SK-N-SH treated with all-trans-retinoic acid at 6 μM for 48 hours (cell line): ENCODE data around the gene ASTN2.

Experiments
- ATAC-seq: fragments of 200-7000 bp; cut with Tn5 transposase; 3 replicates; pipeline ENCODE4 v1.9.1; 2020; ENCODE audit warnings: mild to moderate bottlenecking, moderate library complexity
- ARNTL ChIP-seq: fragments of 450-650 bp; formaldehyde crosslinking; IDR thresholded peaks from 2 replicates; pipeline ENCODE4 v1.5.0; 2020; ENCODE audit warnings: low read depth, mild to moderate bottlenecking, moderate library complexity, borderline replicate concordance
- CREB5 ChIP-seq: fragments of 250-450 bp; sonication (Bioruptor Pico); IDR thresholded peaks from 2 replicates; pipeline ENCODE4 v1.5.1; 2020; ENCODE audit warnings: low read depth, mild to moderate bottlenecking, moderate library complexity
- CSDC2 ChIP-seq: fragments of 250-450 bp; sonication (Bioruptor Pico); IDR thresholded peaks from 2 replicates; pipeline ENCODE4 v1.5.0; 2020; ENCODE audit warnings: mild to moderate bottlenecking, moderate library complexity
- ESRRG ChIP-seq: fragments of 250-450 bp; sonication (Bioruptor Pico); IDR thresholded peaks from 2 replicates; pipeline ENCODE4 v1.6.1; 2021; ENCODE audit warnings: mild to moderate bottlenecking
- GLIS3 ChIP-seq: fragments of 250-450 bp; sonication (Bioruptor Pico); IDR thresholded peaks from 2 replicates; pipeline ENCODE4 v1.5.0; 2020; ENCODE audit warnings: mild to moderate bottlenecking, moderate library complexity
- ISL1 ChIP-seq: fragments of 250-450 bp; sonication (Bioruptor Pico); IDR thresholded peaks from 2 replicates; pipeline ENCODE4 v2.1.2; 2022; ENCODE audit warnings: mild to moderate bottlenecking, moderate library complexity
- OSR1 ChIP-seq: fragments of 250-450 bp; sonication (Bioruptor Pico); IDR thresholded peaks from 2 replicates; pipeline ENCODE4 v1.8.0; 2022; ENCODE audit warnings: moderate library complexity, mild to moderate bottlenecking, inconsistent platforms
- PATZ1 ChIP-seq: fragments of 250-450 bp; sonication (Bioruptor Pico); IDR thresholded peaks from 2 replicates; pipeline ENCODE4 v1.8.0; 2020; ENCODE audit warnings: mild to moderate bottlenecking, moderate library complexity, borderline replicate concordance
- PPARA ChIP-seq: fragments of 250-450 bp; sonication (Bioruptor Pico); IDR thresholded peaks from 2 replicates; pipeline ENCODE4 v1.5.0; 2020; ENCODE audit warnings: mild to moderate bottlenecking, borderline replicate concordance
- RARB ChIP-seq: fragments of 250-450 bp; sonication (Bioruptor Pico); IDR thresholded peaks from 2 replicates; pipeline ENCODE4 v1.8.0; 2021; ENCODE audit warnings: mild to moderate bottlenecking, moderate library complexity
- SNAI2 ChIP-seq: fragments of 250-450 bp; sonication (Bioruptor Pico); IDR thresholded peaks from 2 replicates; pipeline ENCODE4 v1.5.0; 2020; ENCODE audit warnings: mild to moderate bottlenecking, moderate library complexity
- TCF4 ChIP-seq: fragments of 250-450 bp; sonication (Bioruptor Pico); IDR thresholded peaks from 2 replicates; pipeline ENCODE4 v1.8.0; 2021; ENCODE audit warnings: mild to moderate bottlenecking, moderate library complexity, borderline replicate concordance
- TOX ChIP-seq: fragments of 250-450 bp; sonication (Bioruptor Pico); IDR thresholded peaks from 2 replicates; pipeline ENCODE4 v1.8.0; 2021; ENCODE audit warnings: mild to moderate bottlenecking, moderate library complexity, borderline replicate concordance
- ZC3H10 ChIP-seq: fragments of 250-450 bp; sonication (Bioruptor Pico); IDR thresholded peaks from 2 replicates; pipeline ENCODE4 v1.5.1; 2021; ENCODE audit warnings: mild to moderate bottlenecking, moderate library complexity
- ZFP3 ChIP-seq: fragments of 250-450 bp; sonication (Bioruptor Pico); IDR thresholded peaks from 2 replicates; pipeline ENCODE4 v1.5.0; 2020; ENCODE audit warnings: mild to moderate bottlenecking, moderate library complexity
- ZFP30 ChIP-seq: fragments of 450-650 bp; formaldehyde crosslinking; IDR thresholded peaks from 2 replicates; pipeline ENCODE4 v1.5.0; 2022; ENCODE audit warnings: mild to moderate bottlenecking, moderate library complexity
- ZNF565 ChIP-seq: fragments of 450-650 bp; formaldehyde crosslinking; conservative IDR thresholded peaks from 2 replicates; pipeline ENCODE4 v1.5.0; 2020; ENCODE audit warnings: low read depth, mild to moderate bottlenecking, moderate library complexity
- ZNF70 ChIP-seq: fragments of 450-650 bp; formaldehyde crosslinking; IDR thresholded peaks from 2 replicates; pipeline ENCODE4 v1.5.0; 2020; ENCODE audit warnings: mild to moderate bottlenecking, moderate library complexity
- ZNF8 ChIP-seq: fragments of 450-650 bp; formaldehyde crosslinking; IDR thresholded peaks from 2 replicates; pipeline ENCODE4 v1.5.0; 2020; ENCODE audit warnings: mild to moderate bottlenecking, moderate library complexity
- TF ChIP-seq, protein P1 (sequence below): fragments of 250-450 bp; sonication (Bioruptor Pico); IDR thresholded peaks from 2 replicates; pipeline ENCODE4 v1.5.1; 2021; ENCODE audit warnings: mild to moderate bottlenecking, moderate library complexity
- TF ChIP-seq, protein P2 (sequence below): fragments of 250-450 bp; sonication (Bioruptor Pico); IDR thresholded peaks from 2 replicates; pipeline ENCODE4 v1.5.0; 2020; ENCODE audit warnings: mild to moderate bottlenecking, moderate library complexity
- TF ChIP-seq, protein P3 (sequence below): fragments of 250-450 bp; sonication (Bioruptor Pico); IDR thresholded peaks from 2 replicates; pipeline ENCODE4 v1.8.0; 2021; ENCODE audit warnings: low read depth, mild to moderate bottlenecking, moderate library complexity, borderline replicate concordance

The ASTN2 gene

GRCh38 chr9:117418111-117418510 lies 3.3 kb upstream of the ASTN2 start:
- no peak for ATAC-seq
- TF ChIP-seq SNAI2 (CRISPR knock-in tag) (no peak), ZFP3 (CRISPR knock-in tag) (no peak), TCF4 (CRISPR knock-in tag) (no peak), CSDC2 (CRISPR knock-in tag) (no peak), ARNTL (CRISPR knock-in tag) (no peak), ZNF70 (CRISPR knock-in tag) (no peak), ZC3H10 (CRISPR knock-in tag) (no peak), ZNF8 (no peak), TOX (CRISPR knock-in tag) (no peak), ISL1 (CRISPR knock-in tag) (no peak), ZNF565 (no peak), ZFP30 (CRISPR knock-in tag) (no peak), PATZ1 (CRISPR knock-in tag) (no peak), CREB5 (CRISPR knock-in tag) (no peak), RARB (no peak), OSR1 (CRISPR knock-in tag) (no peak), ESRRG (no peak), GLIS3 (CRISPR knock-in tag) (no peak)
- TF ChIP-seq, protein P1, sequence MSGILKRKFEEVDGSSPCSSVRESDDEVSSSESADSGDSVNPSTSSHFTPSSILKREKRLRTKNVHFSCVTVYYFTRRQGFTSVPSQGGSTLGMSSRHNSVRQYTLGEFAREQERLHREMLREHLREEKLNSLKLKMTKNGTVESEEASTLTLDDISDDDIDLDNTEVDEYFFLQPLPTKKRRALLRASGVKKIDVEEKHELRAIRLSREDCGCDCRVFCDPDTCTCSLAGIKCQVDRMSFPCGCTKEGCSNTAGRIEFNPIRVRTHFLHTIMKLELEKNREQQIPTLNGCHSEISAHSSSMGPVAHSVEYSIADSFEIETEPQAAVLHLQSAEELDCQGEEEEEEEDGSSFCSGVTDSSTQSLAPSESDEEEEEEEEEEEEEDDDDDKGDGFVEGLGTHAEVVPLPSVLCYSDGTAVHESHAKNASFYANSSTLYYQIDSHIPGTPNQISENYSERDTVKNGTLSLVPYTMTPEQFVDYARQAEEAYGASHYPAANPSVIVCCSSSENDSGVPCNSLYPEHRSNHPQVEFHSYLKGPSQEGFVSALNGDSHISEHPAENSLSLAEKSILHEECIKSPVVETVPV (CRISPR knock-in tag) = no peak
- TF ChIP-seq, protein P2, sequence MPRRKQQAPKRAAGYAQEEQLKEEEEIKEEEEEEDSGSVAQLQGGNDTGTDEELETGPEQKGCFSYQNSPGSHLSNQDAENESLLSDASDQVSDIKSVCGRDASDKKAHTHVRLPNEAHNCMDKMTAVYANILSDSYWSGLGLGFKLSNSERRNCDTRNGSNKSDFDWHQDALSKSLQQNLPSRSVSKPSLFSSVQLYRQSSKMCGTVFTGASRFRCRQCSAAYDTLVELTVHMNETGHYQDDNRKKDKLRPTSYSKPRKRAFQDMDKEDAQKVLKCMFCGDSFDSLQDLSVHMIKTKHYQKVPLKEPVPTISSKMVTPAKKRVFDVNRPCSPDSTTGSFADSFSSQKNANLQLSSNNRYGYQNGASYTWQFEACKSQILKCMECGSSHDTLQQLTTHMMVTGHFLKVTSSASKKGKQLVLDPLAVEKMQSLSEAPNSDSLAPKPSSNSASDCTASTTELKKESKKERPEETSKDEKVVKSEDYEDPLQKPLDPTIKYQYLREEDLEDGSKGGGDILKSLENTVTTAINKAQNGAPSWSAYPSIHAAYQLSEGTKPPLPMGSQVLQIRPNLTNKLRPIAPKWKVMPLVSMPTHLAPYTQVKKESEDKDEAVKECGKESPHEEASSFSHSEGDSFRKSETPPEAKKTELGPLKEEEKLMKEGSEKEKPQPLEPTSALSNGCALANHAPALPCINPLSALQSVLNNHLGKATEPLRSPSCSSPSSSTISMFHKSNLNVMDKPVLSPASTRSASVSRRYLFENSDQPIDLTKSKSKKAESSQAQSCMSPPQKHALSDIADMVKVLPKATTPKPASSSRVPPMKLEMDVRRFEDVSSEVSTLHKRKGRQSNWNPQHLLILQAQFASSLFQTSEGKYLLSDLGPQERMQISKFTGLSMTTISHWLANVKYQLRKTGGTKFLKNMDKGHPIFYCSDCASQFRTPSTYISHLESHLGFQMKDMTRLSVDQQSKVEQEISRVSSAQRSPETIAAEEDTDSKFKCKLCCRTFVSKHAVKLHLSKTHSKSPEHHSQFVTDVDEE = no peak

DNA sequence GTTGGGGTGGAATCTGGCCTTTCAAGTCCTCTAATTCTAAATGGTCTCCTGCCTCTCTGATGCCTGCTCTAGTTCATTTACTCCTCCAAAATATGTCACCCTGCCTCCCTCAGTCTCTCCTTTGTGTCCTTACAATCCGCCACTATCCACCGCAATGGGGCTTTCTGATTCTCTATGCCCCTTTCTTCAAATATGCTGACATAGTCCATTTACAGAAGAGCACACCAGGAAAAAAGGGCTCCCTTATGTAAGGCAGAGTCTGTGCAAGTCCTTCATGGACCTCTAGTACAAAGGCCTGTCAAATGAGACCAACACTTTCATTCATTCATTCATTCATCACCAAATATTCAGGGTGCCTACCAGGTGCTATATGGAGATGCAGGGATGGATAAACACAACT lies 2.0 kb upstream of the ASTN2 start:
- no peak for ATAC-seq
- TF ChIP-seq RARB (no peak), ESRRG (no peak), ZNF565 (no peak), ARNTL (CRISPR knock-in tag) (no peak), TCF4 (CRISPR knock-in tag) (no peak), ZFP3 (CRISPR knock-in tag) (no peak), CSDC2 (CRISPR knock-in tag) (no peak), OSR1 (CRISPR knock-in tag) (no peak), ZFP30 (CRISPR knock-in tag) (no peak), PPARA (no peak), GLIS3 (CRISPR knock-in tag) (no peak), TOX (CRISPR knock-in tag) (no peak), ZC3H10 (CRISPR knock-in tag) (no peak), SNAI2 (CRISPR knock-in tag) (no peak), CREB5 (CRISPR knock-in tag) (no peak), ZNF70 (CRISPR knock-in tag) (no peak), ISL1 (CRISPR knock-in tag) (no peak)
- TF ChIP-seq, protein P2 = no peak
- TF ChIP-seq, protein P1 (CRISPR knock-in tag) = no peak
- TF ChIP-seq, protein P3, sequence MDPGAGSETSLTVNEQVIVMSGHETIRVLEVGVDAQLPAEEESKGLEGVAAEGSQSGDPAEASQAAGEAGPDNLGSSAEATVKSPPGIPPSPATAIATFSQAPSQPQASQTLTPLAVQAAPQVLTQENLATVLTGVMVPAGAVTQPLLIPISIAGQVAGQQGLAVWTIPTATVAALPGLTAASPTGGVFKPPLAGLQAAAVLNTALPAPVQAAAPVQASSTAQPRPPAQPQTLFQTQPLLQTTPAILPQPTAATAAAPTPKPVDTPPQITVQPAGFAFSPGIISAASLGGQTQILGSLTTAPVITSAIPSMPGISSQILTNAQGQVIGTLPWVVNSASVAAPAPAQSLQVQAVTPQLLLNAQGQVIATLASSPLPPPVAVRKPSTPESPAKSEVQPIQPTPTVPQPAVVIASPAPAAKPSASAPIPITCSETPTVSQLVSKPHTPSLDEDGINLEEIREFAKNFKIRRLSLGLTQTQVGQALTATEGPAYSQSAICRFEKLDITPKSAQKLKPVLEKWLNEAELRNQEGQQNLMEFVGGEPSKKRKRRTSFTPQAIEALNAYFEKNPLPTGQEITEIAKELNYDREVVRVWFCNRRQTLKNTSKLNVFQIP = no peak
